Stimulated activated naive B cell treated with anti-CD40 and anti-IgM and Interleukin-4, amounts not matched to agents 10 μg/mL and 1 μg/mL and 100 μg/mL, for 72 hours (primary cell): ENCODE data around the gene CCNL2.
"Not testable (repeated sequence)": the region's sequence is repeated elsewhere in the genome, so short reads cannot be mapped to it uniquely, and the experiment has no call there.

Experiments used
- ATAC-seq, 2 donors: fragments of 150-1000 bp; cut with Tn5 transposase; replicated peaks; 2 replicates each; pipeline ENCODE4 v1.10.0; 2021; ENCODE audit warnings: moderate library complexity in 1 of 2
- DNase-seq: peaks from one replicate; pipeline ENCODE4 v3.0.0; 2021
- H3K27ac Mint-ChIP-seq: one replicate; pipeline ENCODE4 v1.8.0; 2022; ENCODE audit warnings: mild to moderate bottlenecking, mixed read lengths
- H3K27me3 Mint-ChIP-seq, 2 donors: one replicate each; pipeline ENCODE4 v1.8.0; 2022; ENCODE audit warnings: mixed read lengths in 2 of 2
- H3K36me3 Mint-ChIP-seq, 2 donors: one replicate each; pipeline ENCODE4 v1.8.0; 2022; ENCODE audit warnings: mixed read lengths in 2 of 2, mild to moderate bottlenecking in 1 of 2
- H3K4me1 Mint-ChIP-seq, 2 donors: one replicate each; pipeline ENCODE4 v1.8.0; 2022; ENCODE audit warnings: mixed read lengths in 2 of 2, mild to moderate bottlenecking in 1 of 2
- H3K4me3 Mint-ChIP-seq, 2 donors: one replicate each; pipeline ENCODE4 v1.8.0; 2022; ENCODE audit warnings: mild to moderate bottlenecking in 2 of 2, mixed read lengths in 2 of 2, moderate library complexity in 1 of 2
- H3K9me3 Mint-ChIP-seq, 2 donors: one replicate each; pipeline ENCODE4 v1.8.0; 2022; ENCODE audit warnings: mixed read lengths in 2 of 2, mild to moderate bottlenecking in 1 of 2

The CCNL2 gene

DNA sequence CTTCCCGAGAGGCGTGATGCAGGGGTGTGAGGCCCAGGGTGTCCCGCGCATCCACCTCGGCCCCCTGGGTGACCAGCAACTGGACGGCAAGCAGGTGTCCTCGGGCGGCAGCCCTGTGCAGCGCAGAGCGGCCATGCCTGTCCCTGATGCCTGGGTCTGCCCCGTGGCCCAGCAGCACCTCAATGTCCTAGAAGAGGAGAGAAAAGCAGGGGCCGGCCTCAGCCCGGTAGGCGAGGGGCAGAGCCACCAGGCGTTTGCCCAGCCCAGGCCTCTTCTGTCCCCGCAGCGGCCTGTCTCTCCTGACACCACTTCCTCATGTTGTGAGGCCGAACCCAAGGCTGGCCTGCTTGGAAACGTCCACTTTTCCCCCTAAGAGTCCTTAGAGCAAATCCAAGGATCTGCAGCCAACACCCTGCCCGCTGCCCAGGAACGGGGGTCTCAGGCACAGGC, 20.3 kb upstream of the CCNL2 start:
- peaks cover 15 to 32% of the 10 kb centered on the region in 2 donors for H3K27me3 Mint-ChIP-seq
- peaks cover 16 to 22% of the 10 kb centered on the region in 2 donors for H3K4me1 Mint-ChIP-seq

DNA sequence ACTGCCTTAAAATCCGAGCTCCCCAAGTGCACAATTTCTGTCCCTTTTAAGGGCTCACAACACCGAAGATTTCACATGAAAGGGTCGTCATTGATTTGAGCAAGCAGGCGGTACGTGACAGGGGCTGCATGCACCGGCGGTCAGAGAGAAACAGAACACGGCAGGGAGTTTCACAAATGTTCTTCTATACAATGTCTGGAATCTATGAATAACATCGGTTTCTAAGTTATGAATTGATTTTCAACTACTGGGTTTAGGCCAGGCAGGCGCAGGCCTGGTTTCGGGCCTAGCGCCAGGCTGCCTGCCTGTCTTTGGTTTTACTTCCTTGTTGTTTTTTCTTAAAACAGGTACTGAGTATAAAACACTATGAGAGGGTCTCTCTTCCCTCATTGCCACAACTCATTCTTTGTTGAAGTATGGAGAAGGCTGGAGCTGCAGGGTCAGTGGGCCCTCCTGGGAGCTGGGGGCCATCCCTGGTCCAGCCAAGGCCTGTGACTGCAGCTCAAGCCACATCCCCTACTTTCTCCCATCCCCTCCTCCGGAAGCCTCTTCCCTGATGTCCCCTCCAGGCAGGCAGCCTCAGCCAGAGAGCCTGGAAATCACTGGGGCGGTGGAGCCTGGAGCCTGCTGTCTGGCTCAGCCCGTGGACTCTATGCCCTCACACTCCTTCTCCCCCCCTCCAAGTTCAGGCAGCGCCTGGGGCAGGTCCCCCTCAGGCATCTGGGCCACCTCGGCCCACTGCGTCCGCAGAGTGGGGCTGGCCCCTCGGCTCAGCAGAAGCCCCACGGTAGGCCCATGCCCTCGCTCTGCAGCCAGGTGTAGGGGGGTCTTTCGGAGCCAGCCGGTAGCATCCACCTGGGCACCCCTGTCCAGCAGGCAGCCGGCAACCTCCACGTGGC, 19.6 kb upstream of the CCNL2 start:
- no peaks in the 10 kb centered on the region for H3K9me3 Mint-ChIP-seq
- DNase-seq: no peak
- no peak overlapping the region for H3K4me3 Mint-ChIP-seq
- ATAC-seq: peak; percentile 10 to 28
- H3K27me3 Mint-ChIP-seq: peaks cover 14 to 30% of the 10 kb centered on the region in 2 donors
- peaks cover 0 to 2% of the 10 kb centered on the region in 2 donors for H3K36me3 Mint-ChIP-seq
- peaks cover 16 to 22% of the 10 kb centered on the region in 2 donors for H3K4me1 Mint-ChIP-seq
- peak overlapping the region; percentile 60 for H3K27ac Mint-ChIP-seq

More for the DNA sequence above, 20.3 kb upstream of the CCNL2 start:
- Mint-ChIP-seq H3K36me3 (peaks cover 0 to 2% of the 10 kb centered on the region in 2 donors), H3K27ac (no peak overlapping the region), H3K9me3 (no peaks in the 10 kb centered on the region), H3K4me3 (peak overlapping the region in 1 of 2 donors; percentile 23)
- DNase-seq (no peak), ATAC-seq (no peak)

DNA sequence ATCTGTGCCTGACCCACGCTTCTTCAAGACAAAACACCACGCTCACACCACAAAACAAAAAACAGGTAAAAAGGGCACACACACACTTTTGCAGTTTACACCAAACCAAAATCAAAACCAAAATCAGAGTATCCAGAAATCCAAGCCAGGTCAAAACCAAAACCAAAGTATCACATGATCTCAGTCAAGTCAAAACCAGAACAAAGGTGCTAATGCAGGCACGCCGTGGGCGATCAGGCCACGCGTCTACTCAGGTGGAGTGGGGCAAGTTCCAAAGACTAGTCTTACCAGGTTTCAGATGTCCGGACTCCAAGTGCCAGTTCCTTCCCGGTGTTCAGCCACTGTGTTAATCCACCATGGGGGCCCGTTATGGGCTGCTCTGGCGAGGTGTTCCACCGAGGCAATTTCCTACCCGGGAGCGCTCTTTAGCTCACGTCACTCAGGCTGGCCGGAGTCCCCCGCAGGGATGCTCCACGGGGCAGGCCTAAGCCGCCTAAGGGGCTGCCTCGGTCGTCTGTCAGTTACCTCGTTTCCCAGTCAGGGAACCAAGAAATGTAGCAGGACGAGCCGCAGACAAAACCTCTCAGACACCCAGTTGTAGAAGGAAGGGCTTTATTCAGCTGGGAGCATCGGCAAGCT, 18.8 kb upstream of the CCNL2 start:
- H3K9me3 Mint-ChIP-seq, H3K36me3 Mint-ChIP-seq, DNase-seq: not testable (repeated sequence)
- H3K4me3 Mint-ChIP-seq: peak overlapping the region in 1 of 2 donors; percentile 18
- H3K27ac Mint-ChIP-seq: peak overlapping the region; percentile 63
- H3K4me1 Mint-ChIP-seq: peaks cover 16 to 22% of the 10 kb centered on the region in 2 donors
- peak in 1 of 2 donors; percentile 33 for ATAC-seq
- H3K27me3 Mint-ChIP-seq: peaks cover 11 to 25% of the 10 kb centered on the region in 2 donors

DNA sequence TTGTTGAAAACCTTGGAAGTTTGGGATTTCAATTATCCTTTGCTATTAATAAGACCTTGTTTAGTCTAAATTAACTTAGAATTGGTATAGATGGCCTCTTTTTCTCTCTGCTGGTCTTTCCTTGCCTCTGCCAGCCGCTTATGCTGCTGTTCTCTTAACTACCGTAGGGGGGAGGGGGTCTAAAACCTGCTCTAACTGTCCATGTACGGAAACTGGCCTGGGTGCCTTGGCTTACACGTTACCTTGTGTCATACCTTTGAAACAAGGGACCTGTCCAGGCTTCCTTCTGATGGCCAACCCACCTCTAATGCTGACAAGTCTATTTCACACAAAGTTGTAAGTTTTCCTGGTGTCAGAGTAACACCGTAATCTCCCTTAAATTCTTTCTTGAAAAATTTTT, 18.3 kb upstream of the CCNL2 start:
- Mint-ChIP-seq H3K27ac (peak overlapping the region; percentile 63), H3K4me1 (peaks cover 16 to 22% of the 10 kb centered on the region in 2 donors), H3K27me3 (peaks cover 6 to 20% of the 10 kb centered on the region in 2 donors)
- H3K9me3 Mint-ChIP-seq, H3K4me3 Mint-ChIP-seq, H3K36me3 Mint-ChIP-seq, ATAC-seq, DNase-seq: not testable (repeated sequence)

DNA sequence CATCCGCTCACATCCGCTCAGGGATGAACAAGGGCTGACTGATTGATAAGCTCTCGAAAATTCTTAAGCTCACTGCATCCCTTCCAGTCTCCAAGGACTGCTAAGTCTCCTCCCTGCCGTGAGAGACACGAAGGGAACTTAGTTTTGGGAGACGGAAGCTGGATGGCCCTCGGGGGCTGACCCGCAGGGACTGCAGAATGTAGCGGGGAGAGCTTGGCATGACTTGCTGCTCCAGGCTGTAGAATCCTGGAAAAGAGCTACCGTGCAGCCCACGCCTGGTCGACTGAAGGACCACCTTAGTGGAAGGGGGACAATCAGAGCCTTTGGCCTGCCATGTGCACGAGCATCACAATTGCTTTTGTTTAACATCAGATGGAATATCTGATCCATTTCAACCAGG, 16.6 kb upstream of the CCNL2 start:
- Mint-ChIP-seq H3K4me3 (no peak overlapping the region), H3K36me3 (peaks cover 2 to 13% of the 10 kb centered on the region in 2 donors), H3K27ac (no peak overlapping the region), H3K27me3 (peaks cover 2 to 3% of the 10 kb centered on the region in 2 donors), H3K9me3 (peaks cover 0 to 1% of the 10 kb centered on the region in 2 donors), H3K4me1 (peaks cover 17 to 28% of the 10 kb centered on the region in 2 donors)
- ATAC-seq (no peak), DNase-seq (no peak)

DNA sequence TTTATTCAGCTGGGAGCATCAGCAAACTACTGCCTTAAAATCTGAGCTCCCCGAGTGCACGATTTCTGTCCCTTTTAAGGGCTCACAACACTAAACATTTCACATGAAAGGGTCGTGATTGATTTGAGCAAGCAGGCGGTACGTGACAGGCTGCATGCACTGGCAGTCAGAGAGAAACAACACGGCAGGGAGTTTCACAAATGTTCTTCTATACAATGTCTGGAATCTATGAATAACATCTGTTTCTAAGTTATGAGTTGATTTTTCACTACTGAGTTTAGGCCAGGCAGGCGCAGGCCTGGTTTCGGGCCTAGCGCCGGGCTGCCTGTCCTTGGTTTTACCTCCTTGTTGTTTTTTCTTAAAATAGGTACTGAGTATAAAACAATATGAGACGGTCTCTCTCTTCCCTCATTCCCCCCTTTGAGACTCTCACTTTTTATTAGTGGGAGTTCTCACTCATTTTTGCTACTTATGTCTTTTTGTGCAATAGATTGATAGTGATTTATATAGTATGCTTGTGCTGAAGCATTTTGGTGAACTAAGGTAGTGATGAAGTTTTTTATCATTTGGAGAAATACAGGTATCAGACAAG, 13.3 kb upstream of the CCNL2 start:
- not testable (repeated sequence) for H3K9me3 Mint-ChIP-seq, H3K4me3 Mint-ChIP-seq, H3K27ac Mint-ChIP-seq, H3K27me3 Mint-ChIP-seq, DNase-seq, ATAC-seq
- H3K4me1 Mint-ChIP-seq: peaks cover 9 to 32% of the 10 kb centered on the region in 2 donors
- peaks cover 5 to 19% of the 10 kb centered on the region in 2 donors for H3K36me3 Mint-ChIP-seq

DNA sequence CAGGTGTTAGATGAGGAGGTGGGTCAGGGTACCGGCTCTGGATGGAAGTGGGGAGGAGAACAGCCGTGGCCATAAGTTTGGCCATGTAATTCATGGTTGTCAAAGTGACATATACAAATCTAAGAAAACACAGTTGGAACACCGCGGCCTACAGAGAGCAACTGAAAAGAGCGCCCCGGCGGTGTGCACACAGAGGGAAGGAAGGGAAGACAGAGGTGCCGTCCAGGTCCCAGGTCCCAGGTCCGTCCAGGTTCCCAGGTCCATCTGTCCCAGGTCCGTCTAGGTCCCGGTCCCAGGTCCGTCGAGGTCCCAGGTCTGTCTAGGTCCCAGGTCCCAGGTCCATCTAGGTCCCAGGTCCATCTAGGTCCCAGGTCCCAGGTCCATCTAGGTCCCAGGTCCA, 12.5 kb upstream of the CCNL2 start:
- Mint-ChIP-seq H3K4me3 (no peak overlapping the region), H3K9me3 (peaks cover 0 to 1% of the 10 kb centered on the region in 2 donors), H3K36me3 (peaks cover 10 to 23% of the 10 kb centered on the region in 2 donors), H3K27me3 (no peaks in the 10 kb centered on the region), H3K4me1 (peaks cover 8 to 32% of the 10 kb centered on the region in 2 donors), H3K27ac (peak overlapping the region; percentile 44)
- DNase-seq (no peak), ATAC-seq (no peak)

DNA sequence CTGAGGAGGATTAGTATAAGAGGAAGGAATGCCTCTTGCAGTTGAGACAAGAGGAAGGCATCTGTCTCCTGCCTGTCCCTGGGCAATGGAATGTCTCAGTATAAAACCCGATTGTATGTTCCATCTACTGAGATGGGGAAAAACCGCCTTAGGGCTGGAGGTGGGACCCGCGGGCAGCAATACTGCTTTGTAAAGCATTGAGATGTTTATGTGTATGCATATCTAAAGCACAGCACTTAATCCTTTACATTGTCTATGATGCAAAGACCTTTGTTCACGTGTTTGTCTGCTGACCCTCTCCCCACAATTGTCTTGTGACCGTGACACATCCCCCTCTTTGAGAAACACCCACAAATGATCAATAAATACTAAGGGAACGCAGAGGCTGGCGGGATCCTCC, 11.1 kb upstream of the CCNL2 start:
- H3K36me3 Mint-ChIP-seq: peaks cover 18 to 34% of the 10 kb centered on the region in 2 donors
- DNase-seq, ATAC-seq, H3K27me3 Mint-ChIP-seq, H3K27ac Mint-ChIP-seq, H3K4me3 Mint-ChIP-seq, H3K9me3 Mint-ChIP-seq: not testable (repeated sequence)
- H3K4me1 Mint-ChIP-seq: peaks cover 16 to 45% of the 10 kb centered on the region in 2 donors

DNA sequence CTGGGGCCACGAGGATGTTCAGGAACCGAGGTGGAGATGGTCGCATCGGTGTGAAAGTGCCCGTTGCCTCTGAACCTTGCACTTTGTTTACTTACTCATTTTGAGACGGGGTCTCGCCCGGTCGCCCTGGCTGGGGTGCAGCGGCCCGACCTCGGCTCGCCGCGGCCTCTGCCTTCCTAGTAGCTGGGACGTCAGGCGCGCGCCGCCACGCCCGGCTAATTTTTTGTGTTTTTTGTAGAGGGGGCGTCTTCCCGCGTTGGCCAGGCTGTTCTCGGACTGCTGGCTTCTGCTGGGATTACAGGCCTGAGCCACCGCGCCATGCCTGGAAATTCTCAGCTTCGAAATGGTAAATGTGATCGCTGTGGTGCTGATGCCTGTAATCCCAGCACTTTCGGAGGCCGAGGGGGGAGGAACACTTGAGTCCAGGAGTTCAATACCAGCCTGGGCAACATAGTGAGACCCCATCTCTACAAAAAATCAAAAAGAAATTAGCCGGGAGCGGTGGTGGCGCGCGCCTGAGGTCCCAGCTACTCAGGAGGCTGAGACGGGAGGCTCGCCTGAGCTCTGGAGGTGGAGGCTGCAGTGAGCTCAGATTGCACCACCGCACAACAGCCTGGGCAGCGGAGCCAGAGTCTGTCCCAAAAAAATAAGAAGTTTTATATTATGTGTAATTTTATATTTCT, 8.6 kb upstream of the CCNL2 start:
- Mint-ChIP-seq H3K27ac (peak overlapping the region; percentile 94), H3K9me3 (peaks cover 0 to 1% of the 10 kb centered on the region in 2 donors), H3K27me3 (no peaks in the 10 kb centered on the region), H3K4me3 (peak overlapping the region; percentile 88 to 96), H3K4me1 (peaks cover 25 to 65% of the 10 kb centered on the region in 2 donors), H3K36me3 (peaks cover 38 to 54% of the 10 kb centered on the region in 2 donors)
- peak; percentile 38 for DNase-seq
- ATAC-seq: peak; percentile 57 to 63

DNA sequence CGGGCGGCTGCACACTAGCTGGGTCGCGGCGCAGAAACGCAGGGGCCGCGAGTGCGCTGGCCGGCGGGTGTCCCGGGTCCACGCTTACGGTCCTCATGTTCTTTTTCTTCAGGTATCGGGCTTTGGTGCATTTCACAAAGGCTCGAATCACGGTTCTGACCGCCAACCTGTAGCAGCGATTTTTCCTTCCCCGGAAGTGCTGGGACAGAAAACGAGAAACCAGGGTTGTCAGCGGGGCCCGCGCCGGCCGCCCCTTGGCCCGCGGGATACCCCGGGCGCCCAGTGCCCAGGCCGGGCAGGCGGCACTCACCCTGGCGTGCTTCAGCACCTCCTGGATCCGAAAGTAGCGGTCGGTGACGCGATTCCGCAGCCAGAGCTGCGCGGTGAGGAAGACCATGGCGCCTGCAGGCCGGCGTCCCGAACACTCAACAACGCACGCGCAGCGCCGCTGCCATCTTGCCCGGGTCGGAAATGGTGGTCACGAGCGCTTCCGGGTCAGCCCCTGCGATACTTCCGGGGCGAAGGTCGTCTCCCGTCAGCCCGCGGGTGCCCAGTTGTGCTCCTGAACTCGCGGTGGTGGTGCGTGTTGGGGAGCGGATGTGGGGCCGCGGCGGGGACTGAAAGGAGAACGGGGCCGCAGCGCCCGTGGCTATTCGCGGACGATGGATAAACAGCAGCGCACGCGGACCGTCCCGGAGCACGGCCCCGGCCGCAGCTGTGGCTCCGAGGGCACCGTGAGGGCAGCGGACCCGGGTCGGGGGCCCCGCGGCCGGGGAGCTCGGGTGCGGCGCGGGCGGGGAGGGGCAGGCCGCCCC, 7.9 kb upstream of the CCNL2 start, which contains the start of gene MRPL20:
MRPL20 (minus strand) TSS at position 473 of the 815 bp plus-strand sequence; CDS start at position 397, 76 bp downstream.
- DNase-seq (peak; percentile 92), ATAC-seq (peak; percentile 94 to 97)
- H3K9me3 Mint-ChIP-seq: no peaks in the 10 kb centered on the region
- peaks cover 42 to 52% of the 10 kb centered on the region in 2 donors for H3K36me3 Mint-ChIP-seq
- peak within 1 kb of the TSS; percentile 90 to 96 for H3K4me3 Mint-ChIP-seq
- no peaks in the 10 kb centered on the region for H3K27me3 Mint-ChIP-seq
- H3K27ac Mint-ChIP-seq: peak within 1 kb of the TSS; percentile 98
- peaks cover 29 to 70% of the 10 kb centered on the region in 2 donors for H3K4me1 Mint-ChIP-seq

DNA sequence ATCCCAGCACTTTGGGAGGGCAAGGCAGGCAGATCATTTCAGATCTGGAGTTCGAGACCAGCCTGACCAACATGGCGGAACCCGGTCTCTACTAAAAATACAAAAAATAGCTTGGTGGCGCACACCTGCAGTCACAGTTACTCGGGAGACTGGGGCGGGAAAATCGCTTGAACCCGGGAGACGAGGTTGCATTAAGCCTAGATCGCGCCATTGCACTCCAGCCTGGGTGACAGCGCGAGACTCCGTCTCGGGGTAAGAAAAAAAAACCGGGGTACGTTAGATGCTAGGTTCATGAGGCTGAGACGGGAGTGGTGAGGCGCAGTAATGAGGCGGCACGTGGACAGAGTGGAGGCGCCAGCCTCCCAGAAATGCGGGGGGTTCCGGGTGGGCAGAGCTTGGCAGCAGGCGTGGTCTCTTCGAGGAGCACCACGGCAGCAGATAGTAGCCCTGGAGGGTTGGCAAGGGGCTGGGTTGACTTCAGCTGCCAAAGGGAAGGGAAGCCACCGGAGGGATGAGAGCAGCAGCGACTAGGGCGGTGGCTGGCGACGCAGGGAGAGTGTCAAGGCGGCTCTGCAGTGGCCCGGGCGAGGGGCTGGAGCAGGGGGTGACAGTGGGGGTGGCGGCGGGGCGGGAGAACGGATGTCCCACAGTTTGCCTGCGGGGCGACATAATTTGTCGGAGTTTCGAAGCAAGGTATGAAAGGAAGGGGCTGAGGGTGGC, 7.1 kb upstream of the CCNL2 start:
- H3K27ac Mint-ChIP-seq: peak overlapping the region; percentile 98
- peaks cover 44 to 56% of the 10 kb centered on the region in 2 donors for H3K36me3 Mint-ChIP-seq
- no peaks in the 10 kb centered on the region for H3K9me3 Mint-ChIP-seq
- DNase-seq: no peak
- ATAC-seq: peak; percentile 0 to 6
- H3K4me3 Mint-ChIP-seq: peak overlapping the region; percentile 90 to 96
- no peaks in the 10 kb centered on the region for H3K27me3 Mint-ChIP-seq
- peaks cover 32 to 74% of the 10 kb centered on the region in 2 donors for H3K4me1 Mint-ChIP-seq

DNA sequence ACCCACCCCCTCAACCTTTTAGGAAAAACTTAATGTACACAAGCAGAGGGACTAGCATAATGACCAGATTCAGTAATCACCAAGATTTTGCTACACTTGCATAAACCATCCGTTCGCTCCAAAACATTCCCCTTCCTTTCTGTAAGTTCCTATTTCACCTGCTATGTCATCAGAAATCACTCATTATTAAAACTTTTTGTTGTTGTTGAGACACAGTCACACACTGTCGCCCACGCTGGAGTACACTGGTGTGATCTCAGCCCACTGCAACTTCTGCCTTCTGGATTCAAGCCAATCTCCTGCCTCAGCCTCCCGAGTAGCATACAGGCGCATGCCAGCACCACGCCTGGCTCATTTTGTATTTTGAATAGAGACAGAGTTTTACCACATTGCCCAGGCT, 4.5 kb upstream of the CCNL2 start:
- H3K27ac Mint-ChIP-seq: peak overlapping the region; percentile 86
- peak overlapping the region in 1 of 2 donors; percentile 22 for H3K4me3 Mint-ChIP-seq
- no peaks in the 10 kb centered on the region for H3K9me3 Mint-ChIP-seq
- peaks cover 42 to 73% of the 10 kb centered on the region in 2 donors for H3K4me1 Mint-ChIP-seq
- H3K36me3 Mint-ChIP-seq: peaks cover 59 to 75% of the 10 kb centered on the region in 2 donors
- H3K27me3 Mint-ChIP-seq: no peaks in the 10 kb centered on the region
- ATAC-seq: no peak
- no peak for DNase-seq
